ENCODE results near the gene DMXL2.
"Not testable (repeated sequence)": the region's sequence is repeated elsewhere in the genome, so short reads cannot be mapped to it uniquely, and the experiment has no call there.

DMXL2 gene

DNA sequence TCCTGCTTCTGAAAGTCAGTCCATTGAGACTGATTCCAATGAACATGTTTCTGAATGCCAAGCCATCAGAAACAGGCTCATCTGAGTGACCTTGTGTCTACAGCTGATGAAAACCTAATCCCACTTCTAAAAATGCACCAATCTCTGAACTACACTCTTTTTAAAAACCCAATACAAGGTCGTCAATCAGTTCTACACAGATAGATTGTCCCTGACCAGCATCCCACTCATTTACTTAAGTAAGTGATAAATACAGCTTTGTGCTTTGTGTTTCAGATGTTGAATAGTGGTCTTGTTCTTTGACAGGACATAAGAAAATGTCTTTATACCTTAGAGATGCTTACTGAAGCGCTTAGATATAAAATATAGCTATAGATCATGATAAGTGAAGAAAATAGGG lies 38.5 kb upstream of the DMXL2 start:
- in situ Hi-C loops (cut with HindIII; ENCODE audit: low sequenced_read_pairs) = no loop called here
- no peak for DNase-seq (ENCODE audit: low read depth, low spot score)
- TF ChIP-seq, protein P1, sequence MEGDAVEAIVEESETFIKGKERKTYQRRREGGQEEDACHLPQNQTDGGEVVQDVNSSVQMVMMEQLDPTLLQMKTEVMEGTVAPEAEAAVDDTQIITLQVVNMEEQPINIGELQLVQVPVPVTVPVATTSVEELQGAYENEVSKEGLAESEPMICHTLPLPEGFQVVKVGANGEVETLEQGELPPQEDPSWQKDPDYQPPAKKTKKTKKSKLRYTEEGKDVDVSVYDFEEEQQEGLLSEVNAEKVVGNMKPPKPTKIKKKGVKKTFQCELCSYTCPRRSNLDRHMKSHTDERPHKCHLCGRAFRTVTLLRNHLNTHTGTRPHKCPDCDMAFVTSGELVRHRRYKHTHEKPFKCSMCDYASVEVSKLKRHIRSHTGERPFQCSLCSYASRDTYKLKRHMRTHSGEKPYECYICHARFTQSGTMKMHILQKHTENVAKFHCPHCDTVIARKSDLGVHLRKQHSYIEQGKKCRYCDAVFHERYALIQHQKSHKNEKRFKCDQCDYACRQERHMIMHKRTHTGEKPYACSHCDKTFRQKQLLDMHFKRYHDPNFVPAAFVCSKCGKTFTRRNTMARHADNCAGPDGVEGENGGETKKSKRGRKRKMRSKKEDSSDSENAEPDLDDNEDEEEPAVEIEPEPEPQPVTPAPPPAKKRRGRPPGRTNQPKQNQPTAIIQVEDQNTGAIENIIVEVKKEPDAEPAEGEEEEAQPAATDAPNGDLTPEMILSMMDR (IDR thresholded peaks at IDR 0.05; ENCODE audit: low read depth, low read length) = no peak
- no peak overlapping the region for H3K4me3 ChIP-seq (ENCODE audit: low read depth, low read length)

DNA sequence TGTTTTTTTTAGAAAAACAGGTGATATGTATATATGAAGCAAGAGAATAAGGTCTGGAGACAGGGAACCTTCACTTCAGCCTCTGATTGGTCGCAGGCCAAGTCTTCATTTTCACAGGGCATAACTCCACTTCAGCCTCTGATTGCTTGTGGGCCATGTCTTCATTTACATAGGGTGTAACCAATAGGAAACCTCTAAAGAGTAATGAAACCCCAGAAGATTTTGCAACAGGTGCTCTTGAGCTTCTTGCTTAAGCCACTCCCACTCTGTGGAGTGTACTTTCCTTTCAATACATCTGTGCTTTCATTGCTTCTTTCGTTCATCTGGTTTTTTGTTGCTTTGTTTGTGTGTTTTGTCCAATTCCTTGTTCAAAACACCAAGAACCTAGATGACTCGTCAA lies 36.1 kb upstream of the DMXL2 start:
- in situ Hi-C loops (cut with HindIII; ENCODE audit: low sequenced_read_pairs) = no loop called here
- H3K4me3 ChIP-seq (ENCODE audit: low read depth, low read length) = no peak overlapping the region
- TF ChIP-seq, protein P1 (IDR thresholded peaks at IDR 0.05; ENCODE audit: low read depth, low read length) = no peak
- DNase-seq (ENCODE audit: low read depth, low spot score) = no peak

DNA sequence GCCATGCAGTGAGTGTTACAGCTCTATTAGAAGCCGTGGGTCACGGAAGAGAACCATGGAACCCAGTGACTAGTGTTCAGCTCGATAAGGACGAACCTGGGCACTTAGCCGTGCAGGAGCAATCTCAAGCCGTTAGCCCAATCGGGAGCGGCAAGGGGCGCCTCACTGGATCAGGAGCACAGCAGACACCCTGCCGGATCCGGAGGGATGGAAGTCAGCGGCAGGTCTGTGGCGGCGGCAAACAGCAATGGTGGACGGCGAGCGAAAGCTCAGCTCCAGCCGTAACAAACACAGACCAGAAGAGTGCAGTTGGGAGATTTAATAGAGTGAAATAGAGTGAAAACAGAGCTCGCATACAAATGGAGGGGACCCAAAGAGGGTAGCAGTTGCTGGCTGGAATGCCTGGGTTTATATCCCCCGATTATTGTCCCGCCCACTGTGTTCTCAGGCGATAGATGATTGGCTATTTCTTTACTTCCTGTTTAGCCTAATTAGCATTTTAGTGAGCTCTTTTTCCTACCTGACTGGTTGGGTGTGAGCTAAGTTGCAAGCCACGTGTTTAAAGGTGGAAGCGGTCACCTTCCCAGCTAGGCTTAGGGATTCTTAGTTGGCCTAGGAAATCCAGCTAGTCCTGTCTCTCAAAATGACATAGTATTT lies 33.0 kb upstream of the DMXL2 start:
- DNase-seq (ENCODE audit: low read depth, low spot score); H3K4me3 ChIP-seq (ENCODE audit: low read depth, low read length); in situ Hi-C loops (cut with HindIII; ENCODE audit: low sequenced_read_pairs): not testable (repeated sequence)

DNA sequence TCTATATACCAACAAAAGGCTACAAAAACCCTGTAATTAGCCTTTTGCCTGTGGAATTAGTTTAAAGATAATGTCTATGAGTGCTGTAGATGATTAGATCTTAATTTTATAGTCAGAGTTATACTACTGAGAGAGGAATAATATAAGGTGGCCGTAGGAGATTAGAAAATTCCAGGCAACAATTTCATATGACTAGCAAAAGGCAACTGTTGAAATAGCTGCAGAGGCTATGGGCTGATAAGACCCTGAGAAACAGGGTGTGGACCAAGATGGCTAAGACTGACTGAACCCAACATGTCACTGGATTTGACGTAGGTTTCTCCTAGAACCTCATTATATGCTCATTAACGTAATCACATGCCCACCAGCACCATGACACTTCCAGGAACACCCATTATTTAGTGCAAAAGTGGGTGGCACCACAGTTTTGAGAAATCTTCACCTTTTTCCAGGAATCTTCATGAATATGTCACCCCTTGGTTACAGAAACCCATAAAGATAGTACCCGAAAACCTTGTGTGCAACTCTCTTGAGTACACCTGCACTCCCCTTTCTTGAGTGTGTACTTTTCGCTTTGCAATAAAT lies 29.6 kb upstream of the DMXL2 start:
- TF ChIP-seq, protein P1 (IDR thresholded peaks at IDR 0.05; ENCODE audit: low read depth, low read length) = no peak
- in situ Hi-C loops (cut with HindIII; ENCODE audit: low sequenced_read_pairs) = no loop called here
- no peak for DNase-seq (ENCODE audit: low read depth, low spot score)

DNA sequence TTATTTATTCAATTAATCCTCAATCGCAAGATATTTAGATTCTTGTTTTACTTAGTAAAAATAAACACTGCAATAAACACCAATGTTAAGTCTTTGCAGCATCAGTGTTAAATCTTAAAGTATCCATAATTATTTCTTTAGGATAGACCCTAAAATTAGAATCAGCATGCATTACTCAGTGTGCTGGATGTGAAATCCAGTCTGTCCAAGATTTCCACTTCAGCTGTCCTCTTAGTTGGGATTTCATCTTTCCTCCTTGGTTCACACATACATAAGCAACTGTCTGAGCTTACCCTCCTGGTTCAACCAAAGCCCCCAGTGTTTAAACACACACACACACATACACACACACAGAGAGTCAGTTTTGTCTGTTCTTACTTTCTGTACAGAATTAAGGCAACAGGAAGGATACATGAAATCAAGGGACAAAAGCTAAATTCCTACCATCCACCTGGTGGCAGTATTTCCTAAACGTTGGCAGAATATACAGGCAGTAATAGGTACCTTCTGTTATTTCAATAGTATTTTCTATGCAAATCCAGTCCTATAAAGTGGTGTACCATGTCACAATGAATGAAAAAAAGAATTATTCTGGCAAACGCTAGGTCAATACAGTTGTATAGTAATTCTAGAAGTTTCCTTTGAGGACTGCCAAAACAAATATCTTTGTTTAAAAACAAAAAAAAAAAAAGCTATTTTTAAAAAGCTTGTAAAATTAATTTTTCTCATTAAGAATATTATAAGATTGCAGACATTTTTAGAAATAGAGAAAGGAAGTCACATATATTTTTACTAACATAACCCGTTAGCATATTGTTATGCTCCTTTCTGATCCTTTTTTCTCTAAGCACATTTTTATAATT lies 27.3 kb upstream of the DMXL2 start:
- no peak overlapping the region for H3K4me3 ChIP-seq (ENCODE audit: low read depth, low read length)
- TF ChIP-seq, protein P1 (IDR thresholded peaks at IDR 0.05; ENCODE audit: low read depth, low read length) = peak; percentile 62
- DNase-seq (ENCODE audit: low read depth, low spot score) = peak; percentile 79
- in situ Hi-C loops (cut with HindIII; ENCODE audit: low sequenced_read_pairs) = no loop called here

More for the DNA sequence above, 29.6 kb upstream of the DMXL2 start:
- H3K4me3 ChIP-seq (ENCODE audit: low read depth, low read length) = no peak overlapping the region

DNA sequence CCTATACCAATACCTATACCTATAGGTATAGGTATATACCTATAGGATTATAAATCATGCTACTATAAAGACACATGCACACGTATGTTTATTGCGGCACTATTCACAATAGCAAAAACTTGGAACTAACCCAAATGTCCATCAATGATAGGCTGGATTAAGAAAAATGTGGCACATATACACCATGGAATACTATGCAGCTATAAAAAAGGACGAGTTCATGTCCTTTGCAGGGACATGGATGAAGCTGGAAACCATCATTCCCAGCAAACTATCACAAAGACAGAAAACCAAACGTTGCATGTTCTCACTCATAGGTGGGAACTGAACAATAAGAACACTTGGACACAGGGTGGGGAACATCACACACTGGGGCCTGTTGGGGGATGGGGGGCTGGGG lies 26.1 kb upstream of the DMXL2 start:
- in situ Hi-C loops (cut with HindIII; ENCODE audit: low sequenced_read_pairs); DNase-seq (ENCODE audit: low read depth, low spot score); H3K4me3 ChIP-seq (ENCODE audit: low read depth, low read length): not testable (repeated sequence)

DNA sequence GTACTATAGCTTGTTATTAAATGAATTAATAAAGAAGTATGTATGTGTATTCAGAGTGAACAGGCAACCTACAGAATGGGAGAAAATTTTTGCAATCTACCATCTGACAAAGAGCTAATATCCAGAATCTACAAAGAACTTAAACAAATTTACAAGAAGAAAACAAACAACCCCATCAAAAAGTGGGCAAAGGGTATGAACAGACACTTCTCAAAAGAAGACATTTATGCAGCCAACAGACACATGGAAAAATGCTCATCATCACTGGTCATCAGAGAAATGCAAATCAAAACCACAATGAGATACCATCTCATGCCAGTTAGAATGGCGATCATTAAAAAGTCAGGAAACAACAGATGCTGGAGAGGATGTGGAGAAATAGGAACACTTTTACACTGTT lies 25.5 kb upstream of the DMXL2 start:
- in situ Hi-C loops (cut with HindIII; ENCODE audit: low sequenced_read_pairs) = not testable (repeated sequence)

DNA sequence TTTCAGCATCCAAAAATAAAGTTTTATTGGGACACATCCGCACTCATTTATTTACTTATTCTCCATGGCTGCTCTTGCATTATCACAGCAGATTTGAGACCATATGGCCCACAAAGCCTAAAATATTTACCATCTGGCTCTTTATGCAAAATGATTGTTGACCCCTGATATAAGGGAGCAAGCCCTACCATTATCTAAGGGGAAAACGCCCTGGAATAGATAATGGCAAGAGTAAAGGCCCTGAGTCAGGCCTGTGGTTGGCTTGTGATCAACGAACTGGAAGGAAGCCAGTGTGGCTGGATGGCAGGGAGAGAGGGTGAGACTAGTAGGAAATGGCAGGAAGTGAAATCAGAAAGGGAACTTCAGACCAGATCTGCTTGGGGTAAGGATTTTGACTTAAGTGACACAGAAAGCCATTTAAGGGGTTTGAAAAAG lies 24.6 kb upstream of the DMXL2 start:
- TF ChIP-seq, protein P1 (IDR thresholded peaks at IDR 0.05; ENCODE audit: low read depth, low read length) = no peak
- in situ Hi-C loops (cut with HindIII; ENCODE audit: low sequenced_read_pairs) = no loop called here
- peak; percentile 59 for DNase-seq (ENCODE audit: low read depth, low spot score)
- no peak overlapping the region for H3K4me3 ChIP-seq (ENCODE audit: low read depth, low read length)

More for the DNA sequence above, 25.5 kb upstream of the DMXL2 start:
- DNase-seq (ENCODE audit: low read depth, low spot score); H3K4me3 ChIP-seq (ENCODE audit: low read depth, low read length): not testable (repeated sequence)

Data from astrocyte of the spinal cord (primary cell).